PFSK-1 (cell line): ENCODE data around the gene TYR.

ENCODE experiments used
- FOXP2 ChIP-seq: optimal IDR thresholded peaks from 2 replicates; pipeline ENCODE3; 2011; ENCODE audit warnings: borderline replicate concordance, control low read depth, inconsistent platforms; ENCODE audit not compliant: insufficient read depth; ENCODE audit errors: extremely low read length, extremely low read depth
- POLR2AphosphoS5 ChIP-seq: IDR thresholded peaks from 2 replicates; pipeline ENCODE4 v1.6.1; 2012; ENCODE audit warnings: low read depth, mild to moderate bottlenecking, control low read depth, low read length, moderate library complexity
- REST ChIP-seq, 2 experiments: IDR thresholded peaks; 2 replicates each; pipeline versions ENCODE4 v1.6.1 to v1.8.0; 2011 to 2012; ENCODE audit warnings: low read depth in 2 of 2, low read length in 2 of 2, control low read depth in 1 of 2, inconsistent platforms in 1 of 2, mild to moderate bottlenecking in 1 of 2, moderate library complexity in 1 of 2; ENCODE audit not compliant: insufficient read depth in 1 of 2
- SIN3A ChIP-seq: IDR thresholded peaks from 2 replicates; pipeline ENCODE4 v1.6.1; 2012; ENCODE audit warnings: mild to moderate bottlenecking, low read length, moderate library complexity, borderline replicate concordance; ENCODE audit not compliant: insufficient read depth
- TAF1 ChIP-seq: IDR thresholded peaks from 2 replicates; pipeline ENCODE4 v1.6.1; 2012; ENCODE audit warnings: low read length, control low read depth, borderline replicate concordance; ENCODE audit not compliant: insufficient read depth

The TYR gene

GRCh38 chr11:89182773-89183518, 5.3 kb downstream of the TYR start:
- TF ChIP-seq FOXP2 (no peak), SIN3A (no peak), REST (IDR thresholded peaks at IDR 0.05; ENCODE audit: insufficient read depth in 1 of 2, low read depth in 2 of 2, low read length in 2 of 2) (no peak), TAF1 (no peak), POLR2AphosphoS5 (no peak)

GRCh38 chr11:89184021-89184420, 6.3 kb downstream of the TYR start:
- TF ChIP-seq TAF1 = no peak
- no peak for TF ChIP-seq SIN3A
- TF ChIP-seq REST (IDR thresholded peaks at IDR 0.05; ENCODE audit: insufficient read depth in 1 of 2, low read depth in 2 of 2, low read length in 2 of 2) = no peak
- no peak for TF ChIP-seq FOXP2
- TF ChIP-seq POLR2AphosphoS5 = no peak

- TF ChIP-seq TAF1 (no peak), FOXP2 (no peak)
These were observed 12.1 kb downstream of the TYR start for GRCh38 chr11:89189776-89190175.

- TF ChIP-seq SIN3A (no peak), POLR2AphosphoS5 (no peak), TAF1 (no peak), FOXP2 (no peak), REST (IDR thresholded peaks at IDR 0.05; ENCODE audit: insufficient read depth in 1 of 2, low read depth in 2 of 2, low read length in 2 of 2) (no peak)
These were observed 23.5 kb downstream of the TYR start for GRCh38 chr11:89201138-89201537.

- TF ChIP-seq TAF1 (no peak), FOXP2 (no peak), POLR2AphosphoS5 (no peak), SIN3A (no peak), REST (IDR thresholded peaks at IDR 0.05; ENCODE audit: insufficient read depth in 1 of 2, low read depth in 2 of 2, low read length in 2 of 2) (no peak)
These were observed 26.1 kb downstream of the TYR start for GRCh38 chr11:89203814-89204213.
